Esophagus squamous epithelium (tissue), 4 donors: Measurements from ENCODE around the gene FARSA.

Experiments
- CTCF ChIP-seq, 6 experiments: fragments of 450-650 bp in 4 of 6; fragments of 200-600 bp in 2 of 6; sonication (generic) in 2 of 6; IDR thresholded peaks; one replicate each; pipeline ENCODE4 v1.5.1; 2016 to 2019; ENCODE audit warnings: antibody characterized with exemption in 6 of 6, mild to moderate bottlenecking in 4 of 6, moderate library complexity in 4 of 6
- POLR2A ChIP-seq, 4 donors: fragments of 450-650 bp; IDR thresholded peaks; one replicate each; pipeline ENCODE4 v1.6.1; 2017; ENCODE audit warnings: antibody characterized with exemption in 4 of 4, mild to moderate bottlenecking in 4 of 4, moderate library complexity in 3 of 4

GRCh38 chr19:12907166-12907565 is 26.3 kb downstream of the FARSA start:
- no peak for TF ChIP-seq POLR2A (IDR thresholded peaks at IDR 0.05)
- no peak for TF ChIP-seq CTCF (IDR thresholded peaks at IDR 0.05)
